ENCODE results near the gene YWHAB. TPM values are rescaled to one million over a fixed set of nuclear protein-coding genes. Genes with fewer than 3 reads are reported as not detected.

Gene YWHAB
- total RNA-seq, 3 donors from 2014 or later = 125 to 155 (median 139) TPM

- Histone ChIP-seq H3K9me3 (no peaks in the 10 kb centered on the region), H3K4me3 (no peak overlapping the region), H3K27ac (no peak overlapping the region), H3K4me1 (no peaks in the 10 kb centered on the region), H3K36me3 (peaks cover 17% of the 10 kb centered on the region), H3K27me3 (no peaks in the 10 kb centered on the region)
- DNase-seq (ENCODE audit: low spot score in 2 of 2) = no peak
- TF ChIP-seq POLR2AphosphoS5 (IDR thresholded peaks at IDR 0.05) = no peak
- intact Hi-C loops (cut with DNase I; ENCODE audit: low total_unique reads) = no loop called here
Measured at GRCh38 chr20:44956410-44956809, 70.9 kb downstream of the YWHAB start.

Other genes starting within 250 kb of the YWHAB start
- 10 to 100 TPM in 2 of 3 donors, 1 to 10 TPM in 1; 5.7 to 46.2 (median 11.5) TPM for gene ADA, start 234.0 kb upstream of the YWHAB start, total RNA-seq
- 1,000 to 10,000 TPM in 1 of 3 donors, 10 to 100 TPM in 2; 16.1 to 1,283 (median 39.0) TPM for gene CCN5, start 170.3 kb upstream of the YWHAB start, total RNA-seq
- gene KCNK15, start 139.8 kb upstream of the YWHAB start, total RNA-seq = 1 to 10 TPM; 5.0 to 7.3 (median 5.6) TPM
- gene RIMS4, start 75.2 kb upstream of the YWHAB start, total RNA-seq = 1 to 10 TPM in 1 of 3 donors, under 1 TPM in 2; 0.66 to 1.8 (median 0.96) TPM
- 10 to 100 TPM in 2 of 3 donors, 1 to 10 TPM in 1; 6.9 to 55.3 (median 28.8) TPM for gene PABPC1L, start 24.4 kb downstream of the YWHAB start, total RNA-seq
- gene TOMM34, start 74.7 kb downstream of the YWHAB start, total RNA-seq = 10 to 100 TPM; 14.6 to 21.0 (median 20.3) TPM
- gene STK4, start 80.8 kb downstream of the YWHAB start, total RNA-seq = 10 to 100 TPM; 33.1 to 35.3 (median 34.7) TPM
- under 1 TPM in 1 of 3 donors, not detected in 2; 0.44 TPM for gene KCNS1, start 215.4 kb downstream of the YWHAB start, total RNA-seq
- gene WFDC5, start 229.5 kb downstream of the YWHAB start, total RNA-seq = not detected
- gene WFDC12, start 238.8 kb downstream of the YWHAB start, total RNA-seq = not detected